ENCODE data around the gene ITGA11. TPM values are rescaled to one million over a fixed set of nuclear protein-coding genes. Genes with fewer than 3 reads are reported as not detected.

The ITGA11 gene
- total RNA-seq, 2 experiments from 2014 or later = under 0.01 TPM; not detected in 1

DNA sequence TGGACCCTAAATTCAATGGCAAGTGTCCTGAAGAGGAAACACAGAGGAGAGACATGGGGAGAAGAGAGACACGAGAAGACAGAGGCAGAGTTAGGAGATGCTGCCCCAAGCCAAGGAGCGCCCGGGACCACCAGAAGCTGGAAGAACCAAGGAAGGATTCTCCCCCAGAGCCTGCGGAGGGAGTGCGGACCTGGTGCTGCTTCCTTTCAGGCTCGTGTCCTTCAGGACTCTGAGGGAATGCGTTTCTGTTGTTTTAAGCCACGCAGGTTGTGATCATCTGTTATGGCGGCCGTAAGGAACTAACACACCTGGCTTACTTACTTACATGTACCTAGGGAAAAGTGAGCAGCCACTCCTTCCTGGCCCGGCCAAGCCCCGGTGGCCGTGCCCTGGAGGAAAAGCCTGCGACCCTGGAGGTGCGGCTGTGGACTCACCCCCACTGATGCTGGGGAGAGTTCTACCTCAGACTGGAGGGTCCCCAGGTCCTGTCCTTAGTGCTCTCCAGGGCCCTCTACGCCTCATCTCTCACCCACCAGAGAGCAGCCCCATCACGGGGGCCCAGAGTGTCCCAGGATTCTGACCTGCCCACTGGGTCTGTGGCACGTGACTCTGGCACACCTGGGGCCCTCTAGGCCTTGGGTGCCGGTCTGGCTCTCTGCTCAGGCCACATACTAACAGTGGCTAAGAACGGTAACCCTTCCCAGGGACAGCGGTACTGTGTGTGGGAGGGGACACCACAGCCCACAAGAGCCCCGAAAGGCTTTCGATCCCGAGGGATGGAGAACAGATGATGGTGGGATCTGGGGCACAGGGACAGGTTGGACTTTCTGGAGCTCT, 61.8 kb downstream of the ITGA11 start:
- intact Hi-C loops (cut with micrococcal nuclease; ENCODE audit: unreplicated experiment) = no loop called here
- no peaks in the 10 kb centered on the region for H3K79me2 ChIP-seq (ENCODE audit: insufficient read depth, low read depth, low read length)

GRCh38 chr15:68368731-68369435, 63.1 kb downstream of the ITGA11 start:
- intact Hi-C loops (cut with micrococcal nuclease; ENCODE audit: unreplicated experiment) = no loop called here
- Histone ChIP-seq H4K20me1 (ENCODE audit: insufficient read depth, low read length) (no peaks in the 10 kb centered on the region), H3K9me2 (ENCODE audit: insufficient read depth, low read length) (no peaks in the 10 kb centered on the region), H2AFZ (ENCODE audit: low read length) (no peak overlapping the region), H3K27ac (ENCODE audit: low read depth, low read length, poor library complexity, severe bottlenecking) (no peak overlapping the region), H3K4me1 (ENCODE audit: insufficient read depth, low read length, poor library complexity, severe bottlenecking) (peaks cover 14% of the 10 kb centered on the region), H3K9me3 (ENCODE audit: low read length) (no peaks in the 10 kb centered on the region), H3K4me3 (ENCODE audit: low read depth, low read length, poor library complexity, severe bottlenecking) (no peak overlapping the region), H3K36me3 (ENCODE audit: insufficient read depth, low read length) (no peaks in the 10 kb centered on the region), H3K4me2 (ENCODE audit: low read length) (no peak overlapping the region), H3K79me2 (ENCODE audit: insufficient read depth, low read depth, low read length) (no peaks in the 10 kb centered on the region)
- BruUV-seq (replicated peaks) = no TSS peak
- DNase-seq (ENCODE audit: low spot score) = no peak
- TF ChIP-seq, protein P1, sequence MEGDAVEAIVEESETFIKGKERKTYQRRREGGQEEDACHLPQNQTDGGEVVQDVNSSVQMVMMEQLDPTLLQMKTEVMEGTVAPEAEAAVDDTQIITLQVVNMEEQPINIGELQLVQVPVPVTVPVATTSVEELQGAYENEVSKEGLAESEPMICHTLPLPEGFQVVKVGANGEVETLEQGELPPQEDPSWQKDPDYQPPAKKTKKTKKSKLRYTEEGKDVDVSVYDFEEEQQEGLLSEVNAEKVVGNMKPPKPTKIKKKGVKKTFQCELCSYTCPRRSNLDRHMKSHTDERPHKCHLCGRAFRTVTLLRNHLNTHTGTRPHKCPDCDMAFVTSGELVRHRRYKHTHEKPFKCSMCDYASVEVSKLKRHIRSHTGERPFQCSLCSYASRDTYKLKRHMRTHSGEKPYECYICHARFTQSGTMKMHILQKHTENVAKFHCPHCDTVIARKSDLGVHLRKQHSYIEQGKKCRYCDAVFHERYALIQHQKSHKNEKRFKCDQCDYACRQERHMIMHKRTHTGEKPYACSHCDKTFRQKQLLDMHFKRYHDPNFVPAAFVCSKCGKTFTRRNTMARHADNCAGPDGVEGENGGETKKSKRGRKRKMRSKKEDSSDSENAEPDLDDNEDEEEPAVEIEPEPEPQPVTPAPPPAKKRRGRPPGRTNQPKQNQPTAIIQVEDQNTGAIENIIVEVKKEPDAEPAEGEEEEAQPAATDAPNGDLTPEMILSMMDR (conservative IDR thresholded peaks at IDR 0.05; ENCODE audit: low read length) = no peak
- no peak for TF ChIP-seq EZH2phosphoT487 (IDR thresholded peaks at IDR 0.05; ENCODE audit: borderline replicate concordance, low read depth, low read length)
- CTCF ChIA-PET (ENCODE audit: unreplicated experiment) = no interaction called here
- POLR2A ChIA-PET = interaction anchor here (0.6 to 1.0 kb wide), 2 partner anchors 12 to 122 kb away, joined by 3 to 6 read pairs; no protein-coding TSS in a partner anchor

More for the DNA sequence above, 61.8 kb downstream of the ITGA11 start:
- H3K36me3 ChIP-seq (ENCODE audit: insufficient read depth, low read length) = no peaks in the 10 kb centered on the region
- ChIA-PET POLR2A (no interaction called here), CTCF (ENCODE audit: unreplicated experiment) (no interaction called here)
- no peak for DNase-seq (ENCODE audit: low spot score)
- TF ChIP-seq, protein P1 (conservative IDR thresholded peaks at IDR 0.05; ENCODE audit: low read length) = no peak
- TF ChIP-seq EZH2phosphoT487 (IDR thresholded peaks at IDR 0.05; ENCODE audit: borderline replicate concordance, low read depth, low read length) = no peak
- peaks cover 14% of the 10 kb centered on the region for H3K4me1 ChIP-seq (ENCODE audit: insufficient read depth, low read length, poor library complexity, severe bottlenecking)
- no peak overlapping the region for H3K4me3 ChIP-seq (ENCODE audit: low read depth, low read length, poor library complexity, severe bottlenecking)
- no peaks in the 10 kb centered on the region for H3K9me3 ChIP-seq (ENCODE audit: low read length)
- H3K4me2 ChIP-seq (ENCODE audit: low read length) = no peak overlapping the region
- H3K27ac ChIP-seq (ENCODE audit: low read depth, low read length, poor library complexity, severe bottlenecking) = no peak overlapping the region
- no TSS peak for BruUV-seq (replicated peaks)
- H3K9me2 ChIP-seq (ENCODE audit: insufficient read depth, low read length) = no peaks in the 10 kb centered on the region
- no peaks in the 10 kb centered on the region for H4K20me1 ChIP-seq (ENCODE audit: insufficient read depth, low read length)
- no peak overlapping the region for H2AFZ ChIP-seq (ENCODE audit: low read length)
